SJCRH30 (cell line): ENCODE measurements around the gene PLCG2. TPM values are rescaled to one million over a fixed set of nuclear protein-coding genes. Genes with fewer than 3 reads are reported as not detected.
A peak's percentile ranks its signal among the peaks of the same experiment; 100 is the strongest.

ENCODE experiments used
- DNase-seq, 2 experiments: peaks; one replicate each; pipeline ENCODE4 v3.0.0-alpha.2; 2015 to 2020
- H3K27ac ChIP-seq: fragments of 250-450 bp; sonication (Bioruptor Pico); 2 replicates; pipeline ENCODE4 v1.5.1; 2020; ENCODE audit warnings: mild to moderate bottlenecking, moderate library complexity
- H3K27me3 ChIP-seq: fragments of 250-450 bp; sonication (Bioruptor Pico); 2 replicates; pipeline ENCODE4 v1.5.1; 2020; ENCODE audit warnings: mild to moderate bottlenecking, moderate library complexity
- H3K36me3 ChIP-seq: fragments of 250-450 bp; sonication (Bioruptor Pico); 2 replicates; pipeline ENCODE4 v1.5.1; 2020; ENCODE audit warnings: mild to moderate bottlenecking, moderate library complexity
- H3K4me1 ChIP-seq: fragments of 250-450 bp; sonication (Bioruptor Pico); 2 replicates; pipeline ENCODE4 v1.5.1; 2020; ENCODE audit warnings: mild to moderate bottlenecking, moderate library complexity
- H3K4me3 ChIP-seq: fragments of 250-450 bp; sonication (Bioruptor Pico); 2 replicates; pipeline ENCODE4 v1.5.1; 2020; ENCODE audit warnings: mild to moderate bottlenecking, moderate library complexity
- H3K9me3 ChIP-seq: fragments of 250-450 bp; sonication (Bioruptor Pico); replicated peaks from 2 replicates; pipeline ENCODE4 v1.5.1; 2020; ENCODE audit warnings: mild to moderate bottlenecking, moderate library complexity
- total RNA-seq: library from RNA; depleted of rRNA; stranded (reverse); fragments of >200 nt; shearing (Covaris generic); gene quantifications from 2 replicates; pipeline ENCODE4 v1.2.3, GENCODE V29; 2014

The PLCG2 gene
- total RNA-seq, 1 experiment from 2014 or later, result 0.45 TPM

DNA sequence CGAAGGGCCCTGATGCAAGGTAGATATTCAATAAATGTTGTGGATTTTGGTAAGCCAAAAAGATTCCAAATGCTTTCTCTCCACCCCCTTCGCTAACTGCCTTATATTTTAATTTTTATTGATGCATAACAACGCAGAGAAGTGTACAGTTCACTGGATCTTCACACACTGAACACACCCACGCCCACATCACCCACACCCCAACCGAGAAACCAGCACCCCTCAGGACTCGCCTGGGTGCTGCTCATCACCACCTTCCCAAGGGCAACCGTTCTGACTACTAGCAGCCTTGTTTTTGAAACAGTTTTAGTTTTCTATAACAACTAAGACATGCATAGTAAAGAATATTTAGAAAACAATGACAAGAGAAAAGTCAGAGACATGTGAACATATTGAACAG is 9.1 kb upstream of the PLCG2 start:
- no peak for DNase-seq
- Histone ChIP-seq H3K27me3 (no peaks in the 10 kb centered on the region), H3K9me3 (no peaks in the 10 kb centered on the region), H3K36me3 (no peaks in the 10 kb centered on the region), H3K27ac (no peak overlapping the region), H3K4me1 (no peaks in the 10 kb centered on the region), H3K4me3 (no peak overlapping the region)

DNA sequence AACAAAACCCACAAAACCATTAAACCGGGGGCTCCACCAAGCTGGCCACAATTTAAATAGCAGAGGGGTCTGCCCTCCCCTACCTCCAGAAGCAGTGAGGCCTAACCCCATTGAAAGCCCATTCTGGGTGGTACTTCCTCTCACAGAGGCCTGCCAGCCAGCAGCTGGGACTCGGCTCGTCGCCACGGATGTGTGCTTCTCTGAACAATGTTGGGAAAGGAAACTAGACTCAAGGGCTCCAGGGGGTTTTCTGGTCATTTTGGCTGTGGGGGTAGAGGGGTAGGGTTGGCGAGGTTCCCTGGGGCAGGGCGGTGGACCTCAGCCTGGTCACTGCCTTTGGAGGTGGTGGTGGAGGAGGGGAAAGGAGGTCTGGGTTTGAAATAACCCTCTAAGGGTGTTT is 4.7 kb upstream of the PLCG2 start:
- no peak for DNase-seq

DNA sequence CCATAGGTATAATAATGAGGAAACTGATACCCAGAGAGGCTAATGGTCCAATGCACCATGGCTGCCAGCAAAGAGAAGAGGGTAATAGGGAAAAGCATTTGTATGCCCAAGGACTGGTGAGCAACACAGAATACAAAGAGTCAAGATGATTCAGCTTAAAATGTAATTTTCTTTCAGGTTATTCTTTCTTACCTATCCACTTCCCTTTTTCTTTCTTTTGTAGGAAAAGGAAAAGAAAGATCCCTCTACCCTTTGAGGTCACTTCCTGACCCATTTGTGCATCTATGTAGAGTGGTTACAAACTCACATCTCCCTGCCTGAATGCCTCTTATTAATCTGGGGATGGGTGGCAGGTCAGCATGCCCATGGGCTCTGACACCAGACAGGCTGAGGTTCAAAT is 3.5 kb upstream of the PLCG2 start:
- Histone ChIP-seq H3K9me3 (no peaks in the 10 kb centered on the region), H3K27ac (no peak overlapping the region), H3K36me3 (no peaks in the 10 kb centered on the region), H3K27me3 (no peaks in the 10 kb centered on the region), H3K4me3 (no peak overlapping the region), H3K4me1 (no peaks in the 10 kb centered on the region)
- no peak for DNase-seq

More for the DNA sequence above, 4.7 kb upstream of the PLCG2 start:
- Histone ChIP-seq H3K27me3 (no peaks in the 10 kb centered on the region), H3K4me3 (no peak overlapping the region), H3K4me1 (no peaks in the 10 kb centered on the region), H3K9me3 (no peaks in the 10 kb centered on the region), H3K27ac (no peak overlapping the region), H3K36me3 (no peaks in the 10 kb centered on the region)

DNA sequence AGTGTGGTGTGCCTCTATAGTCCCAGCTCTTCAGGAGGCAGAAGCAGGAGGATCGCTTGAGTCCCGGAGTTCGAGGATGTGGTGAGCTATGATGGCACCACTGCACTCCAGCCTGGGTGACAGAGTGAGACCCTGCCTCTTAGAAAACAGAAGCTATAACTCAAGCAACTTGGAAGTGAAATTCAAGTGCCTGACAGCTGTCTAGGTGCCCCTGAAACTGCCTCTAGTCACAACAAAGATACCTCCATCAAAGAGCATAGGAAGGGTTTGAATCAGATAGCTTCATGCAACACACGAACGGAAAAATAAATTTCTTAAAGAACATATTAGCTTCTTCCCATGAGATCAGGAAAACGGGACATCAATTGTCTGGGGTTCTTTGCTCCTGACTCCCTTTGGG is 860 bp upstream of the PLCG2 start:
- no peaks in the 10 kb centered on the region for H3K27me3 ChIP-seq
- no peak overlapping the region for H3K4me3 ChIP-seq
- no peak overlapping the region for H3K27ac ChIP-seq

DNA sequence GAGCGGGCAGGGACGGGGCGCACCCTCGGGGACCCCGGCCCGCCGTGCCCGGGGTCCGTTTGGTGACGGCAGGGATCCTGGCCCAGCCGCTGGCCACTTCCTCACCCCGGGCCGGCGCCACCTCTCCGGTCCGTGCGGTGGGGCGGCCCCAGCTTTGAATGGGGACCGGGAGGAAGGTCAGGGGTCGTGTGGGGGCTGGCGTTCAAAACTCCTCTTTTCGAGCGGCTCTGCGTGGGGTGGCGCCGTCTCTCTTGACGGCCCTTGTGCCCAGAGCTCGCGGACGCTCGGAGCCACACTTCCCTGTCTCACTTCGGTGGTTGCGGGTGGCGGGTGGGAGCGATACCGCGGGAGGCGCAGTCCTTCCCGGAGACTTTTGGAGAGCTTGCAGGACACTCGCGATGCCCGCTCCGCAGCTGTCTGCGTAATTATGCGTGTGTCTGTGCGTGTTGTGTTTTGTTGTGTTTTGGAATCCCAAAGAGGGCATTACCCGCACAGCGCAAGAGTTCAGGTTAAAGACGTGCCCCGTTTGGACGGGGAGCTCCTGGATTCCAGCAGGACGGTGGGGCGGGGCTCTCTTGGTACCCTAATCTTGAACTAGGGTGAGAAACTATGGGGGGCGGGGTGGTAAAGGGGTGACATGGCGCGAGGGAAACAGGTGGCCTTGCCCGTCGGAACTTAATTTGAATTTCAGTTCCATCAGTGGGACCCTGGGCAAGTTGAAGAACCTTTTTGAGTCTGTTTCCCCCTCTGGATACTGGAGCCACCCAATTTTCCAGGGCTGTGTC is 637 bp downstream of the PLCG2 start:
- H3K27ac ChIP-seq, result no peak overlapping the region
- peak overlapping the region; percentile 52 for H3K4me3 ChIP-seq
- H3K9me3 ChIP-seq, result no peaks in the 10 kb centered on the region
- no peaks in the 10 kb centered on the region for H3K27me3 ChIP-seq
- H3K36me3 ChIP-seq, result no peaks in the 10 kb centered on the region
- no peak for DNase-seq
- no peaks in the 10 kb centered on the region for H3K4me1 ChIP-seq

More for the DNA sequence above, 860 bp upstream of the PLCG2 start:
- DNase-seq, result no peak
- Histone ChIP-seq H3K9me3 (no peaks in the 10 kb centered on the region), H3K4me1 (no peaks in the 10 kb centered on the region), H3K36me3 (no peaks in the 10 kb centered on the region)

DNA sequence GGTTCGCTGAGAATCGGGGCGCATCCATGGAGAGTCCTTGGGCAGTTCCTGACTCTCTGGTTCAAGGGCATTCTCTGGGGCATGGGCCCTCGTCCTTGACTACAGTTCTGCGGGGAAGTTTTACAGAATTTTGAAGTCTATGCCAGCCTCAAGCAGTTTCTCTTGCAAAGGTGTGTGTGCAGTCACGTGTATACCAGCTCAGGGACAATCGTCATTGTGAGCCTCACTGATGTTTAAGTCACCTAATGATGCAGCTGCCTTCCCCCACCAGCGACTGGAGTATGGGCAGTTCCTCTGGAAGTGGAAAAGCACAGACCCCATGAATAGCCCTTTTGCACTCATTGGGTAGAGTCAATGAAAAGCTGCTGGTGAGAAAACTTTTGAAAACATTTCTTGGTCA is 1.3 kb downstream of the PLCG2 start:
- H3K27ac ChIP-seq, result no peak overlapping the region
- H3K36me3 ChIP-seq, result no peaks in the 10 kb centered on the region
- DNase-seq, result no peak
- no peaks in the 10 kb centered on the region for H3K9me3 ChIP-seq
- H3K4me1 ChIP-seq, result no peaks in the 10 kb centered on the region
- no peak overlapping the region for H3K4me3 ChIP-seq
- no peaks in the 10 kb centered on the region for H3K27me3 ChIP-seq

DNA sequence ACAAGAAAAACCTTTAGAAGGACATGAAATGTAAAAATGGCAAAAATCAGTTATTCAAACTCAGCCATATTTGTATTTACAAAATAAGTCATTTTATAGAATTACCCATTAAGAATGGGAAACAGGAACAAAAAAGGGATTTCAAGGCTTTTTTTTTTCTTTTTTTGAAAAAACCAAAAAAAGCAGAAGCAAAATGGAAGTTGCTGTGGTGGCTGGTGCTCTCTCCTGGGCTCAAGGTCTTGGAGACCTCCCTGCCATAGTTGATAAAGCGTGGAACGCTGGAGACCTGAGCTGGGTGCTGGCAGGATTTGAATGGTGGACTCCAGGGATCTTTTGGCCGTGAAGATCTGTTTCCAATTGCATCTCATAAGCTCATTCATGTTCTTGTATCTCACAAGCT is 3.1 kb downstream of the PLCG2 start:
- no peaks in the 10 kb centered on the region for H3K9me3 ChIP-seq
- H3K4me1 ChIP-seq, result no peaks in the 10 kb centered on the region
- H3K36me3 ChIP-seq, result no peaks in the 10 kb centered on the region
- no peak overlapping the region for H3K27ac ChIP-seq
- H3K4me3 ChIP-seq, result no peak overlapping the region
- DNase-seq, result no peak
- no peaks in the 10 kb centered on the region for H3K27me3 ChIP-seq

DNA sequence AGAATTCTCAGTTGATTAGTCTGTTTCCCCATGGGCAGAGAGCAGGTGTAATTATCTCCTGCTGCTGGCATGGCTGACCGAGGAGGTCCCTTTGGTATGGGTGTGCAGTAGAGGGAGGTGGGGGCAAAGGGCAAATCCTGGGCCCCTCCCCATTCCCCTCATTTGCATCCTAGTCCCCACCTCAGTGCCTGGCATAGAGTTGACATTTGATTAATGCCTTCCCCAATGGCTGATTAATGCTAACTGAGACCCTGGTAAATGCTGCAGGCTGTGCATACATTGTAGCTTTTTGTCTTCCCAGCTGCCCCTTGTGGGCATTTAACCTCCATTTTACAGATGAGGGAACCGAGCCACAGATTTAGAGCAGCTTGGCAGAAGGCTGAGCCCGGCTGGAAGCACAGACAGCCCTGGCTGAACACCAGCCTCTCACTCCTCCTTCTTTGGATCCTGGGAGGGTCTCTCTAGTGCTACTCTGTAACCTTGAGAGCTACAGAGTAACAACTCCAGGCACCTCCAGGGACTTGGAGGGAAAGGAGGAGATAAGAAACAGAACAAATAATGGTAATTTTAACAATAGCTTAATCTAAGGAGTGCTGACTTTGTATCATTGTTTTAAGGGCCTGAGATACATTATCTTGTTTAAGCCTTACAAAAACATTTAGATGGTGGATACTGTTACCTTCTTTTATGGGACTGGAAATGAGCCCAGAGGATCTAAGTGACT is 5.1 kb downstream of the PLCG2 start:
- H3K4me1 ChIP-seq, result no peaks in the 10 kb centered on the region
- H3K9me3 ChIP-seq, result no peaks in the 10 kb centered on the region
- H3K4me3 ChIP-seq, result no peak overlapping the region
- no peak for DNase-seq
- H3K27ac ChIP-seq, result no peak overlapping the region
- no peaks in the 10 kb centered on the region for H3K36me3 ChIP-seq
- no peaks in the 10 kb centered on the region for H3K27me3 ChIP-seq

DNA sequence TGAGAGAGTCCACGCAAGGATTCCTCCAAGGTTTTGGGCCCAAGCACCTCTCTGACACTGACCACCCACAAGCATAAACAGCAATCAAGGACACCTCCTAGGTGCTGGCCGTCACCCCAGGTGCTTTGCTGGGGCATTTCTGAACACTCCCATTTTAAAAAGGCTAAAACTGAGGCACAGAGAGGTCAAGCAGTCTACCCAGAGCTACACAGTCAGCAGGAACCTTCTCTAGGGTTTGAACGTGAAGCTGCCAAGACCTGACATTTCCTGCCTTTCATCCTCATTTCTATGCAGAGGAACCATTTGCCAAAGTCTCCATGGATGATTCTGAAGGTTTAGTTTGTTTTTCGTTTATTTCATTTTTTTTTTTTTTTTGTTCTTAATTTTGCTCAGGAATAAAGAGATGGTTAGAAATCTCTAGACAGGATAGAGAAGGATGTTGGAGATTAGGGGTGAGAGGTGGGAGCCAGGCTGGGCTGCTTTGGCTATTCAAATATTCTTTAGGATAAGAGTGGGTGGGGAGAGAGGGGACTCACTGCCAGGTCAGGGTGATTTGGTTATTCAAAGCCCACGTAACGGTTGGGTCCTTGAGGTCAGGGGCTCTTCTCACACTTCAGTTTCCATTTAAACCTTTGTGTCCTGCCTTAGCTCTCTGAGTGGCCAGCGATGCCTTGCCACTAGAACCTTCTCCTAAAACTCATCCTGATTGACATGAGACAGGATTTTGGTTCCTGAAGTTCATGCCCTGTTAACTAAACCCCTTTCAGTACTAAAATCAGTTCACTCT is 6.2 kb downstream of the PLCG2 start:
- H3K27me3 ChIP-seq, result no peaks in the 10 kb centered on the region
- DNase-seq, result no peak
- H3K9me3 ChIP-seq, result no peaks in the 10 kb centered on the region
- no peaks in the 10 kb centered on the region for H3K36me3 ChIP-seq
- H3K4me3 ChIP-seq, result no peak overlapping the region
- no peak overlapping the region for H3K27ac ChIP-seq
- H3K4me1 ChIP-seq, result no peaks in the 10 kb centered on the region

DNA sequence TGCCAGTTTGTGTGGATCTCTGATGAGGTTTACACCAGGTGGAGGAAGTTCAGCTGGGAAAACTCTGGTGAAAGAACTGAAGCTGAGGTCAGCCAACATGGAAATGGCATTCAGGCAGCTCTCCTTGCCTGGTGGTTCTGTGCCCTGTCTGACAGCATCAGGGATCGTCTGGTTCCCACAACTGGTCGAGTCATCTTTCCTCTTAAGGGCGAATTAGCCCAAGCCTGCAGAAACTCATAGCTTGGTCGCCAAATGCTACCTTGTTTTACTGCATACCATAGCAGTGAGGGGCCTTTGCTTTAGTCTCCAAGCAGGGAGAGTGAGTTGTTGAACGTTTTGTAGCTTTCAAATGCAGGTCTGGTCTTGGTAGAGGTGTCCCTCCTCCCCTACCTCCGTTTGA is 7.2 kb downstream of the PLCG2 start:
- H3K9me3 ChIP-seq, result no peaks in the 10 kb centered on the region
- H3K4me1 ChIP-seq, result no peaks in the 10 kb centered on the region
- H3K27me3 ChIP-seq, result no peaks in the 10 kb centered on the region
- no peaks in the 10 kb centered on the region for H3K36me3 ChIP-seq
- no peak overlapping the region for H3K27ac ChIP-seq
- no peak overlapping the region for H3K4me3 ChIP-seq
- no peak for DNase-seq

DNA sequence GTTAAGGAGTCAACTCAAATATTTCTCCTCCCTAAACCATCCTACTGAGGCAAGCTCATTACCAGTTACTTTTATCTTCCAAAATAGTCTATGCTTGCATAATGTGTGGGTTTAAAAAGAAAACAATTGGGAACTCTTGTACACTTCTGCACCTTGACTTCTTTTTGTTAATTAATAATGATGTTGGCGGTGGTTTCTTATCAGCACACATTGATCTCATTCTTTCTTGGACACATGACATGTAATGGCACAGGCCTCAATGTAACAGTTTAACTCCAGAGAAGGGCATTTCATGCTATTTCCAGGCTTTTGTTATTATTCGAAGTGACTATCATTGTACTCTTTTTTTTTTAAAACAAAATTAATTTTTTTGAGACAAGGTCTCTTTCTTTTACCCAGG is 7.8 kb downstream of the PLCG2 start:
- H3K27me3 ChIP-seq, result no peaks in the 10 kb centered on the region
- H3K27ac ChIP-seq, result no peak overlapping the region
- no peak for DNase-seq
- H3K36me3 ChIP-seq, result no peaks in the 10 kb centered on the region
- H3K4me3 ChIP-seq, result no peak overlapping the region
- no peaks in the 10 kb centered on the region for H3K4me1 ChIP-seq
- H3K9me3 ChIP-seq, result no peaks in the 10 kb centered on the region

DNA sequence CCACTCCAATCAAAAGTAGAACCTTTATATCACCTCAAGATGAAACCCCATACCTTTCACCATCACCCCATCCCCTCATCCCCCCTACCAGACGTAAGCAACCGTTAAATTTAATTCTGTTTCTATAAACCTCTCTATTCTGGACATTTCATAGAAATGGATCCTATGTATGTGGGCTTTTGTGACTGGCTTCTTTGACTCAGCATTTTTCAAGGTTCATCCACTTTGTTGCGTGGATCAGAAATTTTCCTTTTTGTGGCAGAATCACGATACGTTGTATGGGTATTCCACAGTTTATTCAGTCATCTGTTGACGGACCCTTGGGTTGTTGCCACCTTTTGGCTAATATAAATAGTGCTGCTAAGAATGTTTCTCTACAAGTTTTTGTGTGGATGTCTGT is 8.6 kb downstream of the PLCG2 start:
- H3K4me1 ChIP-seq, result no peaks in the 10 kb centered on the region
- H3K36me3 ChIP-seq, result no peaks in the 10 kb centered on the region
- H3K27me3 ChIP-seq, result no peaks in the 10 kb centered on the region
- no peak overlapping the region for H3K4me3 ChIP-seq
- H3K27ac ChIP-seq, result no peak overlapping the region
- no peaks in the 10 kb centered on the region for H3K9me3 ChIP-seq
- DNase-seq, result no peak

DNA sequence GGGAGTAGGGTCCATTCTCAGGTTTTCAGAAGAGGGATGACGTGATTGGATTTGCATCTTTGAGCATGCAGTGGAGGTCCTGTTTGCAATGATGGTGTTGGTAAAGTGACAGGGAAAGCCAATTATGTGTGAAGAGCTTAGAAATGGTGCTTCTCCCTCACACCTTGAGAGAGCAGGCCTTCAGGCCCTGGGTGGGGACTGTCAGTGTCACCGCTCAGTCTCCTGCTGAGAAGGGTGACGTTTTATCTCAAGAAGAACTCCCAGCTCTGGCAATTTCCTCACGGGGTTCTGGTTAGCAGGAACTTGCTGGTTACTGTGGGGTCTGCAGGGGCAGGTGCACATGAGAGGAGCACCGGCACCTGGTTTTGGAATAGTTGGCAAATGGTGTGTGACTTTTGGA is 11.2 kb downstream of the PLCG2 start:
- DNase-seq, result no peak
- Histone ChIP-seq H3K4me3 (no peak overlapping the region), H3K36me3 (no peaks in the 10 kb centered on the region), H3K9me3 (no peaks in the 10 kb centered on the region), H3K27me3 (no peaks in the 10 kb centered on the region), H3K4me1 (no peaks in the 10 kb centered on the region), H3K27ac (no peak overlapping the region)

DNA sequence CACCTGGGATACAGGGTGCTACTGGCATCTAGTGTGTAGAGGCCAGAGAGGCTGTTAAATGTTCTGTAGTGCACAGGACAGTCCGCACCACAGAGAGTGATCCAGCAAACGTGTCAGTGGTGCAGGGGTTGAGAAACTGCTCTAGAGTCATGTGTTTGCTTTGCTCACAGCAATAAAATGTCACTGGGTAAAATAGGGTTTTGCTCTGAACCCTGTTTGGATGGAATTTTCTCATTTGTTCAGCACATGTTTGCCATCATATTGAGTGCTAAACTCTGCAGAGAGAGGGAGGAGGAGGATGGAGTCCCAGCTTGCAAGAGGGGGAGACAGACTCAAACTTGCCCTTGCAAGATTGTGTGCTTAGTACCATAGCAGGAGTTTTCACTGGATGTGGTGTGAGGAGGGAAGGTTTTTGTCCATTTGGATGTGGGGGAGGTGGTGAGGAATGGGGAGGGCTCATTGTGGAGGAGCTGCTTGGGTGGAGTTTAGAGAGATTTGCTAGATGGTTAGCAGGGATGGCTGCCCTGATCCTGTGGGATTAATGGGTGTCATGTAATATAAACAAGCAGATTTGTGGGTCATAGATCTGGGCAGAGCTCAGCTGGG is 11.8 kb downstream of the PLCG2 start:
- no peaks in the 10 kb centered on the region for H3K4me1 ChIP-seq
- no peaks in the 10 kb centered on the region for H3K36me3 ChIP-seq
- H3K4me3 ChIP-seq, result no peak overlapping the region

DNA sequence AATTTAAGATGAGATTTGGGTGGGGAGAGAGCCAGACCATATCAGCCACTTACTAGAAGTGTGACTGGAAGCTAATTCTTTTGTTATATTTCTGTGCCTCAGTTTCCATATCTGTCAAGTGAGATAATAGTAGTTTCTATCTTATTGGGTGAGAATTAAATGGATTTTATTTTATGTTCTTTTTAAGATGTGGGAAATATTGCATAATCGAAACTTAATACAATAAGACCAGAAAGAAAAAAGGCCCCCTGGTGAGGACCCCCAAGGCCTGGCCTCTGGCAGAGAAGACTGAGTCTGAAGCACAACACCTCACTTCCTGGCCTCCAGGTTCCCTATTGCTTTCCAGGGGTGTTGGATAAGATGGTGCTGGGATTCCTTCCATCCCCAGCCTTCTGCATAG is 13.7 kb downstream of the PLCG2 start:
- H3K27me3 ChIP-seq, result no peaks in the 10 kb centered on the region
- DNase-seq, result no peak
- no peak overlapping the region for H3K27ac ChIP-seq
- H3K4me1 ChIP-seq, result no peaks in the 10 kb centered on the region
- no peaks in the 10 kb centered on the region for H3K9me3 ChIP-seq
- no peaks in the 10 kb centered on the region for H3K36me3 ChIP-seq
- H3K4me3 ChIP-seq, result no peak overlapping the region

More for the DNA sequence above, 11.8 kb downstream of the PLCG2 start:
- H3K27me3 ChIP-seq, result no peaks in the 10 kb centered on the region
- no peaks in the 10 kb centered on the region for H3K9me3 ChIP-seq
- no peak for DNase-seq
- H3K27ac ChIP-seq, result no peak overlapping the region
